WTC11 (cell line): ENCODE results near the gene GLI2. TPM values are rescaled to one million over a fixed set of nuclear protein-coding genes. Genes with fewer than 3 reads are reported as not detected.

ENCODE experiments used
- ATAC-seq: fragments of 200-7000 bp; cut with Tn5 transposase; 2 replicates; pipeline ENCODE4 v1.10.0; 2021; ENCODE audit warnings: mild to moderate bottlenecking, moderate library complexity
- CTCF ChIA-PET: fragments of 300-600 bp; sonication (Branson Sonifier 250); formaldehyde crosslinking; loops from one replicate; lab custom pipeline; 2021; ENCODE audit warnings: antibody characterized with exemption; lab: Charles Lee
- POLR2A ChIA-PET: fragments of 350-600 bp; sonication (Branson Sonifier 250); formaldehyde crosslinking; loops from one replicate; lab custom pipeline; 2021; ENCODE audit warnings: antibody characterized with exemption; lab: Charles Lee
- DNase-seq: peaks from one replicate; pipeline ENCODE4 v3.0.0; 2021; ENCODE audit warnings: low spot score
- H3K27ac Mint-ChIP-seq: 2 replicates; pipeline ENCODE4 v1.8.0; 2021; ENCODE audit warnings: mixed read lengths
- H3K27me3 Mint-ChIP-seq: 2 replicates; pipeline ENCODE4 v1.8.0; 2021; ENCODE audit warnings: low read depth, mild to moderate bottlenecking, moderate library complexity, mixed read lengths
- H3K36me3 Mint-ChIP-seq: 2 replicates; pipeline ENCODE4 v1.8.0; 2021; ENCODE audit warnings: mixed read lengths
- H3K4me1 Mint-ChIP-seq: 2 replicates; pipeline ENCODE4 v1.8.0; 2022; ENCODE audit warnings: mixed read lengths
- H3K4me3 Mint-ChIP-seq: 2 replicates; pipeline ENCODE4 v1.8.0; 2021; ENCODE audit warnings: mild to moderate bottlenecking, moderate library complexity, mixed read lengths
- H3K9me3 Mint-ChIP-seq: 2 replicates; pipeline ENCODE4 v1.8.0; 2021; ENCODE audit warnings: mixed read lengths
- MYBL2 ChIP-seq: sonication (generic); formaldehyde crosslinking; IDR thresholded peaks from 2 replicates; pipeline ENCODE4 v1.8.1; 2023; ENCODE audit warnings: mild to moderate bottlenecking, moderate library complexity, missing genetic modification reagents
- SMAD3 ChIP-seq: sonication (generic); formaldehyde crosslinking; IDR thresholded peaks from 2 replicates; pipeline ENCODE4 v1.8.0; 2022; ENCODE audit warnings: missing genetic modification reagents, mild to moderate bottlenecking, borderline replicate concordance
- total RNA-seq: library from RNA; stranded (reverse); gene quantifications from 3 replicates; pipeline ENCODE4 v1.2.3, GENCODE V29; 2021
- TF ChIP-seq, protein P1 (sequence below): sonication (generic); formaldehyde crosslinking; IDR thresholded peaks from 2 replicates; pipeline ENCODE4 v1.8.0; 2023; ENCODE audit warnings: missing genetic modification reagents, mild to moderate bottlenecking, borderline replicate concordance

The GLI2 gene
- total RNA-seq, 1 experiment from 2014 or later: 60.9 TPM

DNA sequence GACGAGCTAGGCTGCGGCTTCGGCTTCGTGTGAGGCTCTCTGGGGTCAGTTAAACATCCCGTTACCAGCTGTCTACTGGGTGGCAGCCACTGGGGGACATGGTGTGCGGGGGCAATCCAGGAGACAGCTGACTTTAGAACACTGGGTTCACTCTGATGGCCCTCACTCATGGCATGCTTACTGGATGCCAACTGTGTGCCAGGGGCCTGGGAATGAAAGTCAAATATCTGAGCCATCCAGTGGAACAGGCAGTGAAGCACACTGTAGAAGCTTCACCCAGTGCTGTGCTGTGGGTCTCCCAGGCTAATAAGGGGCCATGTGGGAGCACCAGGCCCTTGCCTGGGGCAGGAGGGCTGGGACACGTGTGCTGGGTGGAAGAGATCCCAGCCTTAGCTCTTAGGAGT is 48.3 kb downstream of the GLI2 start:
- no peak for DNase-seq
- Mint-ChIP-seq H3K27me3 (no peaks in the 10 kb centered on the region), H3K9me3 (no peaks in the 10 kb centered on the region), H3K4me1 (peaks cover 70% of the 10 kb centered on the region), H3K27ac (peak overlapping the region; percentile 29), H3K4me3 (peak overlapping the region; percentile 25; the same call in 1 of the 2 replicates)
- ChIA-PET POLR2A (interaction anchor here (0.6 to 1.0 kb wide), 2 partner anchors 25 to 47 kb away, joined by 3 to 7 read pairs; no protein-coding TSS in a partner anchor), CTCF (interaction anchor here (0.7 to 3.0 kb wide), 4 partner anchors 47 to 88 kb away, joined by 5 to 15 read pairs (median 5); partner anchors contain the start of gene GLI2)
- ATAC-seq: no peak
- TF ChIP-seq MYBL2 (CRISPR knock-in tag) (no peak), SMAD3 (CRISPR knock-in tag) (no peak)
- TF ChIP-seq, protein P1, sequence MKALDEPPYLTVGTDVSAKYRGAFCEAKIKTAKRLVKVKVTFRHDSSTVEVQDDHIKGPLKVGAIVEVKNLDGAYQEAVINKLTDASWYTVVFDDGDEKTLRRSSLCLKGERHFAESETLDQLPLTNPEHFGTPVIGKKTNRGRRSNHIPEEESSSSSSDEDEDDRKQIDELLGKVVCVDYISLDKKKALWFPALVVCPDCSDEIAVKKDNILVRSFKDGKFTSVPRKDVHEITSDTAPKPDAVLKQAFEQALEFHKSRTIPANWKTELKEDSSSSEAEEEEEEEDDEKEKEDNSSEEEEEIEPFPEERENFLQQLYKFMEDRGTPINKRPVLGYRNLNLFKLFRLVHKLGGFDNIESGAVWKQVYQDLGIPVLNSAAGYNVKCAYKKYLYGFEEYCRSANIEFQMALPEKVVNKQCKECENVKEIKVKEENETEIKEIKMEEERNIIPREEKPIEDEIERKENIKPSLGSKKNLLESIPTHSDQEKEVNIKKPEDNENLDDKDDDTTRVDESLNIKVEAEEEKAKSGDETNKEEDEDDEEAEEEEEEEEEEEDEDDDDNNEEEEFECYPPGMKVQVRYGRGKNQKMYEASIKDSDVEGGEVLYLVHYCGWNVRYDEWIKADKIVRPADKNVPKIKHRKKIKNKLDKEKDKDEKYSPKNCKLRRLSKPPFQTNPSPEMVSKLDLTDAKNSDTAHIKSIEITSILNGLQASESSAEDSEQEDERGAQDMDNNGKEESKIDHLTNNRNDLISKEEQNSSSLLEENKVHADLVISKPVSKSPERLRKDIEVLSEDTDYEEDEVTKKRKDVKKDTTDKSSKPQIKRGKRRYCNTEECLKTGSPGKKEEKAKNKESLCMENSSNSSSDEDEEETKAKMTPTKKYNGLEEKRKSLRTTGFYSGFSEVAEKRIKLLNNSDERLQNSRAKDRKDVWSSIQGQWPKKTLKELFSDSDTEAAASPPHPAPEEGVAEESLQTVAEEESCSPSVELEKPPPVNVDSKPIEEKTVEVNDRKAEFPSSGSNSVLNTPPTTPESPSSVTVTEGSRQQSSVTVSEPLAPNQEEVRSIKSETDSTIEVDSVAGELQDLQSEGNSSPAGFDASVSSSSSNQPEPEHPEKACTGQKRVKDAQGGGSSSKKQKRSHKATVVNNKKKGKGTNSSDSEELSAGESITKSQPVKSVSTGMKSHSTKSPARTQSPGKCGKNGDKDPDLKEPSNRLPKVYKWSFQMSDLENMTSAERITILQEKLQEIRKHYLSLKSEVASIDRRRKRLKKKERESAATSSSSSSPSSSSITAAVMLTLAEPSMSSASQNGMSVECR: no peak
- TF ChIP-seq, all 79 proteins: peak for 0
- H3K36me3 Mint-ChIP-seq: no peaks in the 10 kb centered on the region
